ENCODE data around the gene MAPRE2.

MAPRE2 gene

DNA sequence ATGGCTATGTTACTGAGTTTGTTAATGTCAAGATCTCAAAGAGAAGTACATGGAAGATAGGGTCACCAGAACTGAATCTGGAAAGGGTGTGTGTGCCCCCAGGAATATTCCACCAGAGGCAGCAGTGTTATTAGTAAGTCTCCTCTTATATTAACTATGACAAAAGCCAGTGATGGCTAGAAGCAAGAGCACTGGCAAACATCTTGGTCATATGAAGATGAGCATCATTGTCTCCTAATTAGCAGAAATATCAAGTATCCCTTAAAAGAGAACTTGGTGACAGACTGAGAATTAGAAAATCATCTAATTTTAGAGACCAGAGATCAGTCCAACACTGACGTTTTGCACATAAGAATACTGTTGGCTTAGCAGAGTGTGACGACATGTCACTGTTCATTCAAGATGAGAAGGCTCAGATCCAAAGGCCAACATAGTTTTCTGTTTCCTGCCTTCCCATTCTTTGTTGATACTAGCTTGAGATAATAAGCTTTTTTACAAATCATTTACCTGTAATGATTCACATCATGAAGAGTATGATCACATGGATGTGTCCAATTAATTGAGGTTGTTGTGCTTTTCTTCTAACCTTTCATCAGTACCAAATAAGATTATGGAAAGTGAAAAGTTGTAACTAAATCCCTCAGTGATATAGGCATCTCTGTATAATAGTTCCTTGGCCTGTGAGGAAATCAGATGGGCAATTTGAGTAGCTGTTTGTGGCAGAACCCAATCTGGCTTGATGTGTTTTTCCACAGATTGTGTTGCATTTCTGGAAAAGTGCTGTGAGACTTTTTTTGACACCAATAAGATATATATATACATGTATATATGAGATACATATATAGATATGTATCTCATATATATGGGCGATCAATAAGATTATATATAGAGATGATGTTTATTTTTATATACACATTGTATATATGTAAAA, 44.5 kb downstream of the MAPRE2 start:
- no peaks in the 10 kb centered on the region for H3K9me3 ChIP-seq
- no peak overlapping the region for H3K4me3 ChIP-seq (ENCODE audit: low read depth in 1 of 2, low read length in 1 of 2)
- no peak overlapping the region for H3K27ac ChIP-seq
- TF ChIP-seq, protein P1, sequence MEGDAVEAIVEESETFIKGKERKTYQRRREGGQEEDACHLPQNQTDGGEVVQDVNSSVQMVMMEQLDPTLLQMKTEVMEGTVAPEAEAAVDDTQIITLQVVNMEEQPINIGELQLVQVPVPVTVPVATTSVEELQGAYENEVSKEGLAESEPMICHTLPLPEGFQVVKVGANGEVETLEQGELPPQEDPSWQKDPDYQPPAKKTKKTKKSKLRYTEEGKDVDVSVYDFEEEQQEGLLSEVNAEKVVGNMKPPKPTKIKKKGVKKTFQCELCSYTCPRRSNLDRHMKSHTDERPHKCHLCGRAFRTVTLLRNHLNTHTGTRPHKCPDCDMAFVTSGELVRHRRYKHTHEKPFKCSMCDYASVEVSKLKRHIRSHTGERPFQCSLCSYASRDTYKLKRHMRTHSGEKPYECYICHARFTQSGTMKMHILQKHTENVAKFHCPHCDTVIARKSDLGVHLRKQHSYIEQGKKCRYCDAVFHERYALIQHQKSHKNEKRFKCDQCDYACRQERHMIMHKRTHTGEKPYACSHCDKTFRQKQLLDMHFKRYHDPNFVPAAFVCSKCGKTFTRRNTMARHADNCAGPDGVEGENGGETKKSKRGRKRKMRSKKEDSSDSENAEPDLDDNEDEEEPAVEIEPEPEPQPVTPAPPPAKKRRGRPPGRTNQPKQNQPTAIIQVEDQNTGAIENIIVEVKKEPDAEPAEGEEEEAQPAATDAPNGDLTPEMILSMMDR (IDR thresholded peaks at IDR 0.05): no peak
- no peaks in the 10 kb centered on the region for H3K27me3 ChIP-seq
- H3K36me3 ChIP-seq: no peaks in the 10 kb centered on the region
- H3K4me1 ChIP-seq (ENCODE audit: control insufficient read depth in 1 of 2, insufficient read depth in 1 of 2, low read depth in 1 of 2, low read length in 1 of 2): no peaks in the 10 kb centered on the region

DNA sequence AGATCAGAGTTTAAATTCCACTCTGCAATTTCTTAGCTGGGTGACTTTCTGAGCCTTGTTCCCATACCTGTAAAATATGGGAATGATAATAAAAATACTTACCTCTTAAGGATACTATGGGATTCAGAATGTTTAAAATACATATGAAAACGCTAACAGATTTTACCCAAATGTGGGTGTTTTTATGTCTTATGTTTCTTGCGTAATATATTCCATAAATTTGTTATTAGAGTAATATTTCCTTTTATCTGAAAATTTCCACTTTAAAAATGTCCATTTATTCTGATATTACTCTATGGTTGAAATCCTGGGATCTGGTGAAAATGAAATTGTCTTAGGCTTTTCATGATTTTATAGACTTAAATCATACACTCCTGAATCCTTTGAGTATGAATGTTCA, 45.5 kb downstream of the MAPRE2 start:
- Histone ChIP-seq H3K9me3 (no peaks in the 10 kb centered on the region), H3K36me3 (no peaks in the 10 kb centered on the region), H3K4me1 (ENCODE audit: control insufficient read depth in 1 of 2, insufficient read depth in 1 of 2, low read depth in 1 of 2, low read length in 1 of 2) (peaks cover under 1% of the 10 kb centered on the region in 2 experiments), H3K27ac (no peak overlapping the region), H3K27me3 (no peaks in the 10 kb centered on the region), H3K4me3 (ENCODE audit: low read depth in 1 of 2, low read length in 1 of 2) (no peak overlapping the region)
- TF ChIP-seq, protein P1 (IDR thresholded peaks at IDR 0.05): no peak

DNA sequence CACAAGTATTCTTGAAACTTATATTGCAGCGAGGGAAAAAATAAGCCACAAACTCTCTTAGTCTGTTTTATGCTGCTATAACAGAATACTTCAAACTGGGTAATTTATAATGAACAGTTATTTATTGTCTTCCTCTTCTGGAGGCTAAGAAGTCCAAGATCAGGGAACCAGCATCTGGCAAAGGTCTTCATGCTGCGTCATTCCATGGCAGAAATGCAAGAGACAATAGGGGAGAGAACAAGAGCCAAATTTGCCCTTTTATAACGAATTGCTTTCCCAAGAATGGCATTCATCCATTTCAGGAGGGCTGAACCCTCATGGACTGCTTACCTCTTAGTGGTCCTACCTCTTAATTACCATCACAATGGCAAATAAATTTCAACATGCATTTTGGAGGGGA, 46.5 kb downstream of the MAPRE2 start:
- no peaks in the 10 kb centered on the region for H3K27me3 ChIP-seq
- no peak overlapping the region for H3K27ac ChIP-seq
- H3K4me1 ChIP-seq (ENCODE audit: control insufficient read depth in 1 of 2, insufficient read depth in 1 of 2, low read depth in 1 of 2, low read length in 1 of 2): peaks cover 4 to 6% of the 10 kb centered on the region in 2 experiments
- TF ChIP-seq, protein P1 (IDR thresholded peaks at IDR 0.05): no peak
- H3K36me3 ChIP-seq: no peaks in the 10 kb centered on the region
- H3K4me3 ChIP-seq (ENCODE audit: low read depth in 1 of 2, low read length in 1 of 2): no peak overlapping the region
- H3K9me3 ChIP-seq: no peaks in the 10 kb centered on the region

DNA sequence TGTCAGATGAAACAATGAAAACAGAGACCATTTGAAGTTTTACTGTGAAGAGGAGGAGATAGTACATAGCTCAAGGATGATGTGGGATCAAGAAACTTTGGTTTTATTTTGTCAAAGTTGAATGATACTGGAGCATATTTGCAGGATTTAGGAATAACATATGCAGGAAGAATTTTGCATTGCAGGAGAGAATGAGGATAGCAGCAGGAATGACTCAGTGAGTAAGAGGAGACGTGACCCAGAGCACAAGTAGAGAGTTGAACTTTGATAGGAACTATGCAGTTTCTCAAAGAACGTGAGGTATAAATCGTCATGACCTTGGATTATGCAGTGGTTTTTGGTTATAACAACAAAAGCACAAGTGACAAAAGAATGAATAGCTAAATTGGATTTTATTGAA, 47.7 kb downstream of the MAPRE2 start:
- Histone ChIP-seq H3K4me3 (ENCODE audit: low read depth in 1 of 2, low read length in 1 of 2) (no peak overlapping the region), H3K27ac (no peak overlapping the region), H3K36me3 (no peaks in the 10 kb centered on the region), H3K4me1 (ENCODE audit: control insufficient read depth in 1 of 2, insufficient read depth in 1 of 2, low read depth in 1 of 2, low read length in 1 of 2) (peaks cover 4 to 6% of the 10 kb centered on the region in 2 experiments), H3K9me3 (no peaks in the 10 kb centered on the region), H3K27me3 (no peaks in the 10 kb centered on the region)
- TF ChIP-seq, protein P1 (IDR thresholded peaks at IDR 0.05): no peak

DNA sequence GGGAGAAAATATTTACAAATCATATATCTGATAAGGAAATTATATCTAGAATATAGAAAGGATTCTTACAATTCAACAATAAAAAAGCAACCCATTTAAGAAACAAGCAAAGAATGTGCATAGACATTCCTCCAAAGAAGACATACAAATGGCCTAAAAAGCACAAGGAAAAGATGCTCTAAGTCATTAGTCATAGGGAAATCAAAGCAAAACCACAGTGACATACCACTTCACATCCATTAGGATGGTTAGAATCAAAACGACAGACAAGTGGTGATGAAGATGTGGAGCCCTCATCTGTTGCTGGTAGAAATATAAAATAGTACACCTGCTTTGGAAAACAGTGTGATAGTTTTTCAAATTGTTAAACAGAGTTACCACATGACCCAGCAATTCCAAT, 48.2 kb downstream of the MAPRE2 start:
- H3K27me3 ChIP-seq: no peaks in the 10 kb centered on the region
- no peak overlapping the region for H3K27ac ChIP-seq
- peaks cover 4 to 6% of the 10 kb centered on the region in 2 experiments for H3K4me1 ChIP-seq (ENCODE audit: control insufficient read depth in 1 of 2, insufficient read depth in 1 of 2, low read depth in 1 of 2, low read length in 1 of 2)
- no peaks in the 10 kb centered on the region for H3K36me3 ChIP-seq
- TF ChIP-seq, protein P1 (IDR thresholded peaks at IDR 0.05): no peak
- no peak overlapping the region for H3K4me3 ChIP-seq (ENCODE audit: low read depth in 1 of 2, low read length in 1 of 2)
- no peaks in the 10 kb centered on the region for H3K9me3 ChIP-seq
